ENCODE results near the gene TERT. TPM values are rescaled to one million over a fixed set of nuclear protein-coding genes. Genes with fewer than 3 reads are reported as not detected.
A peak's percentile ranks its signal among the peaks of the same experiment; 100 is the strongest.

Gene TERT
- total RNA-seq, 2 donors from 2014 or later, result 2.3 to 5.1 TPM

- intact Hi-C loops (cut with DNase I, micrococcal nuclease), result no loop called here
- DNase-seq (no peak), ATAC-seq (no peak)
These were observed 27.4 kb upstream of the TERT start for GRCh38 chr5:1322036-1322900.

- no peak for ATAC-seq
These were observed 26.7 kb upstream of the TERT start for GRCh38 chr5:1321576-1321975.

GRCh38 chr5:1320436-1321344, 25.8 kb upstream of the TERT start:
- ATAC-seq (no peak), DNase-seq (no peak)
- intact Hi-C loops (cut with DNase I, micrococcal nuclease), result no loop called here

More at GRCh38 chr5:1321576-1321975, 26.7 kb upstream of the TERT start:
- intact Hi-C loops (cut with DNase I, micrococcal nuclease), result no loop called here
- DNase-seq, result no peak

- DNase-seq, result no peak
- no peak for ATAC-seq
- intact Hi-C loops (cut with DNase I, micrococcal nuclease), result no loop called here
These were observed 24.8 kb upstream of the TERT start for GRCh38 chr5:1319436-1320256.

GRCh38 chr5:1318659-1319251, 23.9 kb upstream of the TERT start:
- DNase-seq (no peak), ATAC-seq (no peak)
- intact Hi-C loops (cut with DNase I, micrococcal nuclease), result no loop called here

- ATAC-seq (no peak), DNase-seq (no peak)
- intact Hi-C loops (cut with DNase I, micrococcal nuclease), result no loop called here
These were observed 23.2 kb upstream of the TERT start for GRCh38 chr5:1317921-1318565.

- intact Hi-C loops (cut with DNase I, micrococcal nuclease), result no loop called here
- DNase-seq, result no peak
These were observed 21.9 kb upstream of the TERT start for GRCh38 chr5:1316588-1317340.

GRCh38 chr5:1315709-1316587, 21.1 kb upstream of the TERT start:
- DNase-seq (peak; percentile 84 to 94), ATAC-seq (peak; percentile 92)
- intact Hi-C loops (cut with DNase I, micrococcal nuclease), result no loop called here

More at GRCh38 chr5:1316588-1317340, 21.9 kb upstream of the TERT start:
- no peak for ATAC-seq

- ATAC-seq (peak; percentile 17), DNase-seq (no peak)
- intact Hi-C loops (cut with DNase I, micrococcal nuclease), result no loop called here
These were observed 20.3 kb upstream of the TERT start for GRCh38 chr5:1315018-1315708.

GRCh38 chr5:1314564-1314982, 19.7 kb upstream of the TERT start:
- intact Hi-C loops (cut with DNase I, micrococcal nuclease), result no loop called here
- no peak for ATAC-seq
- no peak for DNase-seq

GRCh38 chr5:1312993-1313833, 18.3 kb upstream of the TERT start:
- DNase-seq, result no peak

GRCh38 chr5:1312206-1312605, 17.3 kb upstream of the TERT start:
- DNase-seq (no peak), ATAC-seq (no peak)
- intact Hi-C loops (cut with DNase I, micrococcal nuclease), result no loop called here

More at GRCh38 chr5:1312993-1313833, 18.3 kb upstream of the TERT start:
- intact Hi-C loops (cut with DNase I, micrococcal nuclease), result no loop called here
- ATAC-seq, result no peak

GRCh38 chr5:1311439-1312055, 16.7 kb upstream of the TERT start:
- ATAC-seq, result no peak
- intact Hi-C loops (cut with DNase I, micrococcal nuclease), result no loop called here
- no peak for DNase-seq

- ATAC-seq, result no peak
- no peak for DNase-seq
- intact Hi-C loops (cut with DNase I, micrococcal nuclease), result no loop called here
These were observed 15.2 kb upstream of the TERT start for GRCh38 chr5:1310118-1310517.

- no peak for ATAC-seq
- intact Hi-C loops (cut with DNase I, micrococcal nuclease), result no loop called here
- DNase-seq, result no peak
These were observed 9.2 kb upstream of the TERT start for GRCh38 chr5:1304033-1304432.

Measured in left colon (tissue), 2 donors.